Measurements from ENCODE around the gene BCAP29.

The BCAP29 gene

DNA sequence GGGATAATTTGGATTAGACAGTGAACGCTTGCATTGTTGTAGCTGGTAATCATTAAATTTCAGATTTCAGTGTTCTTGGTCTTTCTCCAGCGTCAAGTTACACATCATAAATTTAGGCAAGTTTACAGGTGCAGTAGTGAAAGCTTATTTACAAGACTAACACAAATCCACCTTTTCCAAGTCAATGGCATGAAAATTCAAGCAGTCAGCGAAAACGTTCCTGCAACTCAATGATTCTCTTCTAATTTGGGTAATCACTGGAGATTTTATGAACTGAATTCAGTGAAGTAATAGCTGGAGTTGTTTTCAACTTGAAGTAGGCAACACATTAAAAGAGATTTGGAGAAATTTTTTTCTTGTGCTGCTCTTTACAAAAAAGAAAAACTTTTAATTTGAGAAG lies 17.9 kb downstream of the BCAP29 start:
- Histone ChIP-seq H3K79me2 (ENCODE audit: insufficient read depth, low read length) (no peaks in the 10 kb centered on the region), H3K36me3 (ENCODE audit: insufficient read depth, low read length) (peaks cover 54% of the 10 kb centered on the region), H3F3A (ENCODE audit: insufficient read depth, low read length) (no peaks in the 10 kb centered on the region), H3K4me2 (ENCODE audit: low read length) (no peak overlapping the region), H2AFZ (ENCODE audit: low read length) (no peak overlapping the region), H3K27ac (ENCODE audit: low read depth, low read length, poor library complexity, severe bottlenecking) (no peak overlapping the region), H3K4me3 (ENCODE audit: low read depth, low read length, poor library complexity, severe bottlenecking) (no peak overlapping the region), H3K9me2 (ENCODE audit: low read depth, low read length) (no peaks in the 10 kb centered on the region), H3K9me3 (ENCODE audit: low read length) (no peaks in the 10 kb centered on the region), H4K20me1 (ENCODE audit: insufficient read depth, low read length) (no peaks in the 10 kb centered on the region), H3K4me1 (ENCODE audit: insufficient read depth, low read length, severe bottlenecking) (no peaks in the 10 kb centered on the region), H3K27me3 (ENCODE audit: insufficient read depth, low read length) (no peaks in the 10 kb centered on the region), H3K9ac (ENCODE audit: low read length) (no peak overlapping the region)
- no peak for TF ChIP-seq EZH2 (IDR thresholded peaks at IDR 0.05; ENCODE audit: borderline replicate concordance, low read length)
- no peak for TF ChIP-seq CTCF (IDR thresholded peaks at IDR 0.05; ENCODE audit: low read length)

- no peaks in the 10 kb centered on the region for H3F3A ChIP-seq (ENCODE audit: insufficient read depth, low read length)
- H3K27ac ChIP-seq (ENCODE audit: low read depth, low read length, poor library complexity, severe bottlenecking), result no peak overlapping the region
- no peaks in the 10 kb centered on the region for H3K79me2 ChIP-seq (ENCODE audit: insufficient read depth, low read length)
- no peak overlapping the region for H3K4me2 ChIP-seq (ENCODE audit: low read length)
- peaks cover 54% of the 10 kb centered on the region for H3K36me3 ChIP-seq (ENCODE audit: insufficient read depth, low read length)
- H3K9me2 ChIP-seq (ENCODE audit: low read depth, low read length), result no peaks in the 10 kb centered on the region
- H3K9ac ChIP-seq (ENCODE audit: low read length), result no peak overlapping the region
- H3K9me3 ChIP-seq (ENCODE audit: low read length), result no peaks in the 10 kb centered on the region
- no peaks in the 10 kb centered on the region for H3K27me3 ChIP-seq (ENCODE audit: insufficient read depth, low read length)
- H4K20me1 ChIP-seq (ENCODE audit: insufficient read depth, low read length), result no peaks in the 10 kb centered on the region
- no peaks in the 10 kb centered on the region for H3K4me1 ChIP-seq (ENCODE audit: insufficient read depth, low read length, severe bottlenecking)
- no peak for TF ChIP-seq CTCF (IDR thresholded peaks at IDR 0.05; ENCODE audit: low read length)
- TF ChIP-seq EZH2 (IDR thresholded peaks at IDR 0.05; ENCODE audit: borderline replicate concordance, low read length), result no peak
- H3K4me3 ChIP-seq (ENCODE audit: low read depth, low read length, poor library complexity, severe bottlenecking), result no peak overlapping the region
- no peak overlapping the region for H2AFZ ChIP-seq (ENCODE audit: low read length)
Measured at GRCh38 chr7:107599262-107599661, 19.2 kb downstream of the BCAP29 start.

GRCh38 chr7:107600816-107601215 lies 20.8 kb downstream of the BCAP29 start:
- no peaks in the 10 kb centered on the region for H3K9me3 ChIP-seq (ENCODE audit: low read length)

More at GRCh38 chr7:107600816-107601215, 20.8 kb downstream of the BCAP29 start:
- TF ChIP-seq CTCF (IDR thresholded peaks at IDR 0.05; ENCODE audit: low read length) (no peak), EZH2 (IDR thresholded peaks at IDR 0.05; ENCODE audit: borderline replicate concordance, low read length) (no peak)
- Histone ChIP-seq H4K20me1 (ENCODE audit: insufficient read depth, low read length) (no peaks in the 10 kb centered on the region), H3K9me2 (ENCODE audit: low read depth, low read length) (no peaks in the 10 kb centered on the region), H3K4me2 (ENCODE audit: low read length) (no peak overlapping the region), H3F3A (ENCODE audit: insufficient read depth, low read length) (no peaks in the 10 kb centered on the region), H3K79me2 (ENCODE audit: insufficient read depth, low read length) (no peaks in the 10 kb centered on the region), H3K36me3 (ENCODE audit: insufficient read depth, low read length) (peaks cover 46% of the 10 kb centered on the region), H3K4me1 (ENCODE audit: insufficient read depth, low read length, severe bottlenecking) (no peaks in the 10 kb centered on the region), H3K4me3 (ENCODE audit: low read depth, low read length, poor library complexity, severe bottlenecking) (no peak overlapping the region), H2AFZ (ENCODE audit: low read length) (no peak overlapping the region), H3K9ac (ENCODE audit: low read length) (no peak overlapping the region), H3K27ac (ENCODE audit: low read depth, low read length, poor library complexity, severe bottlenecking) (no peak overlapping the region), H3K27me3 (ENCODE audit: insufficient read depth, low read length) (no peaks in the 10 kb centered on the region)
